Activated CD4-positive, alpha-beta T cell treated with anti-CD3 and anti-CD28 coated beads for 48 hours (primary cell): Measurements from ENCODE around the gene RNASEH2C.

Experiments used
- DNase-seq: peaks from one replicate; pipeline ENCODE4 v3.0.0-alpha.2; 2020

The RNASEH2C gene

GRCh38 chr11:65680192-65680743, 40.3 kb downstream of the RNASEH2C start:
- no peak for DNase-seq

- no peak for DNase-seq
Observed at GRCh38 chr11:65672982-65673381, 47.6 kb downstream of the RNASEH2C start.

DNA sequence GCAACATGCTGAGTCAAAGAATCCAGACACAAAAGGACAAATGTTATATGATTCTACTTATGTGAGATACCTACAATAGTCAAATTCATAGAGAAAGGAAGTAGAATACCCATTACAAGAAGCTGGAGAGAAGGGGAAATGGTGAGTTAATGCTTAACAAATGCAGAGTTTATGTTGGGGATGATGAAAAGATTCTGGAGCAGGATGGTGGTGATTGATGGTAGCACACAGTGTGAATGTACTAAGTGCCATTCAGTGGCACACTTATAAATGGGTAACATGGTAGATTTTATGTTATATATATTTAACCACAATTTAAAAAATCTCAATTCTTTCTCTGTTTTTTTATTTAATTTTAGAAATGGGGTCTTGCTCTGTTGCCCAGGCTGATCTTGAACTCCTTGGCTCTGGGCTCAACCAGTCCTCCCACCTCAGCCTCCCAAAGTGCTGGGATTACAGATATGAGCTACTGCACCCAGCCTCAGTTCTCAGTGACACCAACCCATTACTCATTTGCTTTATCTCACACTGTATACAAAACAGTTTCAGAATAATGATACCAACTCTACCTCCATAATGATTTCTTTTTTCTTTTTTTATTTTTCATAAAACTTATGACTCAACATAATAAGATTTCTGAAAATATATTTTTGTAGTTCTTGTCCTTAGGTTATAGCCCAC, 48.3 kb downstream of the RNASEH2C start:
- DNase-seq = no peak
